Activated CD8-positive, alpha-beta memory T cell treated with anti-CD3 and anti-CD28 coated beads, Interleukin-2, amount 50 U/mL, for 1 hour (primary cell): ENCODE measurements around the gene DZIP1L.
"Not testable (repeated sequence)": the region's sequence is repeated elsewhere in the genome, so short reads cannot be mapped to it uniquely, and the experiment has no call there.

ENCODE experiments used
- DNase-seq: peaks from one replicate; pipeline ENCODE4 v3.0.0-alpha.2; 2020; ENCODE audit errors: extremely low read depth

DZIP1L gene

DNA sequence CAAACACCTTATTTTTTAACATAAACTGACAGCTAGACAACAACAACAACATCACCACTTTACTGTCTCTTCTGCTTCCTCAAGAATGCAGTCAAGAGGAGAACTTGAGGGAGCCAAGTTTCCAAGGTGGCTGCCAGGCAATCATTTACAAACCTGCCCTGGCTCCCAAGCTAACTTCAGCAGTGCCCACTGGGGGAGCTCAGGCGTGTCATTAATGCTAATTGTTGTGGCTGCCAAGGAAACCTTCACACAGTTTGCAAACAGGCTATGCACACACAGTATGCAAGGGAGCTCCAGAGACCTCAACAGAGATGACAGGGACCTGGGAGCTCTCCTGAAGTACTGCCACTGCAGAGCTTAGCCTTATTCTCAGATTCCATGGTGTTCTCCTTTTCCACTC is 2.1 kb downstream of the DZIP1L start:
- no peak for DNase-seq

DNA sequence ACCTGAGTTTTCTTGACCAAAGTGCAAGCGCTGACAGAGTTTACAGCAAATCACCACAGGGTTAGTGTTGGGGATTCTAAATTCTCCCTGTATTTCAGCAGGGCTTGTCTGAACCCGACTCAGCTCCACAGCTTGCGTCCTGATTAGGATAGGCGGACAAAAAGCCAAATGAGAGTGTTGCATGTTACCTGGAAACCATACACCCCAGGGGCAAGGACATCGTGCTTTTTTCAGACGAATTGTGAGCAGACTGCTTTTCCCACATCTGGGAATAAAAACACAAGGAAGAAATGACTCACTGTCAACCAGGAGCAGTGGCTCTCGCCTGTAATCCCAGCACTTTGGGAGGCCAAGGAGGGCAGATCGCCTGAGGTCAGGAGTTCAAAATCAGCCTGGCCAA is 3.0 kb downstream of the DZIP1L start:
- no peak for DNase-seq

GRCh38 chr3:138105598-138105997 is 9.8 kb downstream of the DZIP1L start:
- no peak for DNase-seq

- DNase-seq: no peak
Observed at GRCh38 chr3:138103466-138103865, 11.9 kb downstream of the DZIP1L start.

DNA sequence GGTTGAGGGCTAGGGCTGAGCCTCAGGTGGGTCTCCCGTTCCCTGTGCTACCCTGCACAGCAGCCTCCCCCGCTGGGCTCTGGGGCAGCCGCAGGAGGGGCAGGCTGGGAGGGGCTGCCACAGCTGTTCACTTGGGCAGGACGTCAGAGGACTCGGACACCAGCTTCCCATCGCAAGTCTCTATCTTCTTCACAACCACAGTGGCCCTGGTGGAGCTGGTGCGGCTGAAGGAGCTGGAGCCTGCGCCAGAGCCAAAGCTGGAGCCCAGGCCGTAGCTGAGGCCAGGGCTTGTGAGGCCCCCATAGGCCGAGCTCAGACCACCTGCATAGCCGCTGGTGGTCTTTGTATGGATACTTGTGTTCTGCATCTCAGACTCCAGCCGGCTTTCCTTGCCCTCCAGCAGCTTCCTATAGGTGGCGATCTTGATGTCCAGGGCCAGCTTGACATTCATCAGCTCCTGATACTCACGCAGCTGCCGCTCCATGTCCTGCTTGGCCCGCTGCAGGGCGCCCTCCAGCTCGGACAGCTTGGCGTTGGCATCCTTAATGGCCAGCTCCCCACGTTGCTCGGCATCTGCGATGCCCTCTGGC is 14.0 kb downstream of the DZIP1L start:
- DNase-seq: not testable (repeated sequence)

- no peak for DNase-seq
Observed at GRCh38 chr3:138099417-138099816, 16.0 kb downstream of the DZIP1L start.

DNA sequence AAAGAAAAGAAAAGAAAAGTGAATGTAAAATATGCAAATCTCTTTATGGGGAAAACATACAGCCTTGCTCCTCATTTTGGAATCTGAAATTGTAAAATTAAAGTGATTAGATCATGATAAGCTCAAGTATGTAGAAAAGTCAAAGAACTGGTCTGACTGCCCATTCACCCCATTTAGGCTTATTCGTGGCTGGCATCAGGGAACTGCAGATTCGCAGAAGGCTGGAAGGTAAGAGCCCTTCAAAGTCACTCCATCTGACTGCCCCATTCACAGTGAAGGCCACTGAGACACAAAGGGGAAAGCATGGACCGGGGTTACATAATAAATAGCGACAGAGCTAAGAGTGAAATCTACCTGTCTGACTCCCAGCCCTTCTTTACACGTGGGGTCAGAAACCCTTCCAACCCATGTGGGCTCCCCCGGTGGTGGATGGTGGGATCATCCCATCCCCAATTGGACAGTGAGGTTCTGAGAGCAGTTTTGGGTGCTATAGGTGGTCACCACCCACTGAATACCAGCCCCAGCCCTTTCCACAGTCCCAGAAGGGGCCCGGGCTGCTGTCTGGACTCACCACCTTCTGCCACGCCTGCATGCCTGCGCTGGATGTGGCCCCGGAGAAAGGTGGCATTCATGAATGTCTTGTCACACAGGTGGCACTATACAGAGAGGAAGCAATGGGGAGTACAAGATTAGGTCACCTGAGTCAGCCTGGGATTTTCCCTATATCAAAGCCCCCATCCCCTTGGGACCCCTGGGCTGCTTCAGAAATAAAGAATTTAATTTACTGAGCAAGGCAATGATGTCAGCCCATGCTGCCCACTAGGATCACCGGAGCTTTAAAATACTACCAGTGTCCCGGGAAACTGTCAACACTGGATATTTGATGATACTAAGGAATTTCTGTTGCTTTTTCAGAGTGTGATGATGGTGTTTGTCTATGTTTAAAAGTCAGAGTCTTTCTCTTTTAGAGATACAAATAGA is 17.9 kb downstream of the DZIP1L start:
- DNase-seq: no peak

DNA sequence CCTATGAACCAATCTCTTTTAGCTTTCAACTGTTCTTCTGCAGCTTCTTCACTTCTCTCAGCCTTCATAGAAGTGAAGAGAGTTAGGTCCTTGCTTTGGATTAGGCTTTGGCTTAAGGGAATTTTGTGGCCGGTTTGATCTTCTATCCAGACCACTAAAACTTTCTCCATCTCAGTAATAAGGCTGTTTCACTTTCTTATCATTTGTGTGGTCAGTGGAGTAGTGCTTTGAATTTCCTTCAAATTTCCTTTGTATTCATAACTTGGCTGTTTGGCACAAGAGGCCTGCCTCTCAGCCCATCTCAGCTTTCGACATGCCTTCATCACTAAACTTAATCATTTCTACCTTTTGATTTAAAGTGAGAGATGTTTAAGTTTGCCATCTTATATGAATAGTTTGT is 21.7 kb downstream of the DZIP1L start:
- DNase-seq: no peak

GRCh38 chr3:138092023-138092422 is 23.4 kb downstream of the DZIP1L start:
- DNase-seq: no peak

DNA sequence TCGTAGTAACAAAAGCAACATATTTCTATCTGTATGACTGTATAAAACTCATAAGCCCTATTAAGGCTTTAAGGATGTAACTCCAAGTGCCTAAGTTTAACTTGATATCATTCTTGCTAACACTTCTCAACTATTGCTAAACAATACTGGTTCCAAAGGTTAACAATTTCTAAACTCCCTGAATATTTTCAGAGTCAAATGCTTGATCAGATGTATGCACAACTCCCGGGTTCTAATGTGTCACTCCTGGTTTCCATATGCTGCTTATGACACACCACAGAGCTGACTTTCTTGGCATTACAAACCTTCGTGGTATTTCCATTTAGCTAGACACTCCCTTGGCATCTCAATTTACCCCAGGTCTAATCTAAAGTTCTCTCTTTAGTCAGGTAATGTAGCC is 26.3 kb downstream of the DZIP1L start:
- no peak for DNase-seq

DNA sequence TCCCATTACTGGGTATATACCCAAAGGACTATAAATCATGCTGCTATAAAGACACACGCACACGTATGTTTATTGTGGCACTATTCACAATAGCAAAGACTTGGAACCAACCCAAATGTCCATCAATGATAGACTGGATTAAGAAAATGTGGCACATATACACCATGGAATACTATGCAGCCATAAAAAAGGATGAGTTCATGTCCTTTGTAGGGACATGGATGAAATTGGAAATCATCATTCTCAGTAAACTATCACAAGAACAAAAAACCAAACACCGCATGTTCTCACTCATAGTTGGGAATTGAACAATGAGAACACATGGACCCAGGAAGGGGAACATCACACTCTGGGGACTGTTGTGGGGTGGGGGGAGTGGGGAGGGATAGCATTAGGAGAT is 29.7 kb downstream of the DZIP1L start:
- DNase-seq: not testable (repeated sequence)

GRCh38 chr3:138084196-138084595 is 31.2 kb downstream of the DZIP1L start:
- DNase-seq: no peak

DNA sequence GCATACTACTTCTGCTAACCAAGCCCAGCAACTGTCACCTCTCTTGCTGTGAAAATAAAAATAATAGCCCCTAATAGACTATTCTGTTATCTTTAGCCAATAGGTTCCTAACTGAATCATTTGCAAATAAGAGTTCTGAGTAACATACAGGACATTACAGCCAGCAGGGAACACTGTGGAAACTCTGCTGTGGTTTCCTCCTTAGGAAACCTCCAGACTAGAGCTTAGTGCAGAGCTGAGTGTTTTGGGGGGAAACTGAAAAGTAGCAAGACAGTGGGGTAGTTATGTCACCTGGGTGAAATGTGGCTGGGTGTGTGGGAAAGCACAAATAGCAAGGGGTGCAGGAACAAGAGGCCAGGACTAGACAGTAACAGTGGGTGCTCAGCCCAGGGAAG is 32.4 kb downstream of the DZIP1L start:
- no peak for DNase-seq

GRCh38 chr3:138082085-138082991 is 33.1 kb downstream of the DZIP1L start:
- DNase-seq: no peak

DNA sequence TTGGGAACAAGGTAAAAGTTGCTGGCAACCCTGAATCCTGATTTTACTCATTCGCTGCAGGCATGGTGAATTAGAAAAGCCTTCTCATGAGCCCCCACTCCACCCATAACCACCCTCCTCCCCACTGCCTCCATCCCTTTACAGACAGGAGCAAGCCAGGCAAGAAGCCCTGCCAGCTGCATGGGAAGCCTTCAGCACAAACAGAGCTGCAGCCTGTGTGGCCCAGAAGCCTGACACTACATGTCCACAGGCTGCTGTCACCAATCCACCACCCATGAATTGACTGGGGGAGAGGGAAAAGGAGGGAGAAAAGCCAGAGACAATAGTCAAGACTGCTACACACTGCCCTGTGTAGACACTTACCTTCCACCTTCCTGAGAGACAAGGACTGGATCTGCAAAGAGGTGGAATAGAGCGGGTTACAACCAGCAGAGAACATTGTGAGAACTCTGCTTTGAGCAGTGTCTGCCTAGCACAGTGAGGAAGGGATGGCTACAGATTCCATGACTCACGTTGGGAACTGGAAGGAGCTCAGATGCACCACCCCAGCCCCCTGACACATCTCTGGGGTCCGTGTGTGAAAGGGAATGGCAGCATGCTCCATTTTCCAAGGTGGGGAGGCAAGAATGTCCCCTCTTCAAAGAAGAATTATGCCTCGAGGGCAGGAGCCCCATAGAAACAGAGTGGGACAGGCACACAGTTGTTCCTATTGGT is 33.9 kb downstream of the DZIP1L start:
- DNase-seq: no peak

- DNase-seq: no peak
Observed at GRCh38 chr3:138079901-138080300, 35.5 kb downstream of the DZIP1L start.

GRCh38 chr3:138078901-138079344 is 36.5 kb downstream of the DZIP1L start:
- DNase-seq: no peak

- DNase-seq: no peak
Observed at GRCh38 chr3:138078096-138078495, 37.3 kb downstream of the DZIP1L start.

DNA sequence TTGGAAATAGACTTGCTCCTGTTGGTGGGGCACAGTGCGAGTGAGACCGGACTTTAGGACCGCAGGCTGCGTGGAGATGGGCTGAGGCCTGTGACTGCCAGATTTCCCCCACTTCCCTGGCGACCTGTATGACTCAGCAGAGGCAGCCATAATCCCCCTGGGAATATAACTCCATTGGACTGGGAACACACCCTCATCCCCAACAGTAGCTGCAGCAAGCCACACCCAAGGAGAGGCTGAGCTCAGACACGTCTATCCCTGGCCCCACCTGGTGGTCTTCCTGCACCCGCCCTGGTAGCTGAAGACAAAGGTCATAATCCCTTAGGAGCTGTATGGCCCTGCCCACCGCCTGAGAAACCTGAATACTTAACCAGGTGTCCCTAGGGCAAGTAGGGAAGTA is 42.6 kb downstream of the DZIP1L start:
- no peak for DNase-seq

- no peak for DNase-seq
Observed at GRCh38 chr3:138070006-138070405, 45.4 kb downstream of the DZIP1L start.

DNA sequence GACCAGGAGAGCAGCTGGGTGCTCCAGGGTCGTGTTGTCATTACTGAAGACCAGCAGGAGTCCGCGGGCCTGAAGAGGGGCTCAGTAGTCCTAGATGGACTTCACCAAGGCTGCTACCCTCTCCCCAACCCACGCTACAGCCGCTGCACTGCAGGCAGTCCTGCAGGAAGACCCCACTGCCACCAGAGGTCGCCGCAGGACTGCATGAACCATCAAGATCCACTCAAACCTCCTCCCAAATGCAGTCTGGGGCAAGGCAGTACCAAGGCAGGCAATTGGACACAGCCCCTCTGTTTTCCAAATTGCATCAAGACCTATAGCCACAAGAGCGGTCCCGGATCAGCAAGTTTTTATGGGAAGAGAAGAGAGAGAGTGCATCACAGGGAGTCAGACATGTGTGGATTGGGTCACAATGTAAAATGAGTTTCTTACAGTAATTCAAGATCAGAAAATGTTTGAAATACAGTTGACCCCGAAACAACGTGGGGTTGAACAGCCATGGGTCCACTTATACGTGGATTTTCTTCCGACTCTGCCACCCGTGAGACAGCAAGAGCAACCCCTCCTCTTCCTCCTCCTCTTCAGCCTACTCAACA is 46.7 kb downstream of the DZIP1L start:
- DNase-seq: peak; percentile 23
